Aorta (tissue), 5 donors: ENCODE results near the gene EPN3. TPM values are rescaled to one million over a fixed set of nuclear protein-coding genes. Genes with fewer than 3 reads are reported as not detected.

ENCODE experiments used
- ATAC-seq: fragments of 200-7000 bp; cut with Tn5 transposase; one replicate; pipeline ENCODE4 v1.9.1; 2022; ENCODE audit warnings: moderate library complexity; ENCODE audit not compliant: low FRiP score
- DNase-seq, 2 donors: peaks; one replicate each; pipeline ENCODE4 v3.0.0-alpha.2; 2020
- H3K27ac ChIP-seq, 2 donors: one replicate each; pipeline ENCODE4 v1.5.1; 2013; ENCODE audit warnings: low read length in 2 of 2, mild to moderate bottlenecking in 2 of 2, moderate library complexity in 2 of 2, control low read depth in 1 of 2, inconsistent platforms in 1 of 2, low read depth in 1 of 2
- H3K27me3 ChIP-seq, 2 donors: one replicate each; pipeline ENCODE4 v1.6.1; 2013; ENCODE audit warnings: control low read depth in 1 of 2, low read length in 1 of 2, mild to moderate bottlenecking in 1 of 2, moderate library complexity in 1 of 2; ENCODE audit not compliant: insufficient read depth in 2 of 2, control insufficient read depth in 1 of 2
- H3K36me3 ChIP-seq, 2 donors: one replicate each; pipeline ENCODE4 v1.6.1; 2013; ENCODE audit warnings: control low read depth in 1 of 2, low read length in 1 of 2, mild to moderate bottlenecking in 1 of 2; ENCODE audit not compliant: insufficient read depth in 2 of 2, control insufficient read depth in 1 of 2
- H3K4me1 ChIP-seq, 2 donors: one replicate each; pipeline ENCODE4 v1.6.1; 2013; ENCODE audit warnings: low read length in 2 of 2, control low read depth in 1 of 2, mild to moderate bottlenecking in 1 of 2, moderate library complexity in 1 of 2; ENCODE audit not compliant: insufficient read depth in 2 of 2, control insufficient read depth in 1 of 2
- H3K4me3 ChIP-seq, 2 donors: one replicate each; pipeline ENCODE4 v1.5.1; 2013; ENCODE audit warnings: low read length in 2 of 2, control low read depth in 1 of 2, mild to moderate bottlenecking in 1 of 2
- H3K9me3 ChIP-seq: one replicate; pipeline ENCODE4 v1.6.1; 2013; ENCODE audit warnings: mild to moderate bottlenecking, low read length; ENCODE audit not compliant: control insufficient read depth
- WGBS, 2 donors: extraction: QIAGEN DNeasy Blood & Tissue Kit; methylation state at CpG; one replicate each; pipeline ENCODE4 v1.1.7; 2013; 5-methylcytosine and 5-hydroxymethylcytosine counted together
- intact Hi-C, 2 donors: fragments of 100-400 bp; cut with DNase I; formaldehyde crosslinking; loops; one replicate each; pipeline versions ENCODE4 v1.14.2 to v1.15.0; 2022
- polyA plus RNA-seq, 2 donors: library from polyadenylated mRNA; stranded (reverse); fragments of 200-250 nt; gene quantifications; one replicate each; pipeline ENCODE4 v1.2.3, GENCODE V29; 2013
- total RNA-seq, 2 donors: library from RNA; stranded (reverse); fragmentation: NEBNext Ultra II Directional; extraction: Animal tissue kit (Norgen Biotek cat#: 25700); gene quantifications; one replicate each; pipeline ENCODE4 v1.2.1, GENCODE V29; 2021
- donor health status: healthy with polysubstance abuse.
- donor health status: Bipolar disorder and iron deficiency.
- donor health status: DM: no; HTN: no; CAD: no.
- donor health status: DM: no; HTN: no; CAD: no.
- donor health status: DM: yes; HTN: yes; CAD: no.

The EPN3 gene
- total and polyA plus RNA-seq, 4 donors, result 1.5 to 1.9 TPM; not detected in 2

- no peak for ATAC-seq
- Histone ChIP-seq H3K36me3 (no peaks in the 10 kb centered on the region), H3K4me1 (no peaks in the 10 kb centered on the region), H3K27ac (no peak overlapping the region), H3K27me3 (no peaks in the 10 kb centered on the region), H3K9me3 (no peaks in the 10 kb centered on the region), H3K4me3 (no peak overlapping the region)
- intact Hi-C loops, result loop anchor here (5.0 to 10.0 kb wide), 3 partner anchors 133 to 395 kb away; no protein-coding TSS in a partner anchor
- 83 to 90% methylated on average over 19 of the region's 19 CpGs for WGBS, 2 donors
- no peak for DNase-seq
Measured at GRCh38 chr17:50549256-50549941, 16.9 kb downstream of the EPN3 start.

GRCh38 chr17:50549969-50550368 is 17.4 kb downstream of the EPN3 start:
- H3K4me3 ChIP-seq, result no peak overlapping the region
- WGBS, 2 donors, result 91 to 93% methylated on average over 11 of the region's 11 CpGs
- intact Hi-C loops, result loop anchor here (2.0 to 10.0 kb wide), 6 partner anchors 77 to 395 kb away; no protein-coding TSS in a partner anchor
- no peaks in the 10 kb centered on the region for H3K4me1 ChIP-seq
- ATAC-seq, result no peak
- H3K9me3 ChIP-seq, result no peaks in the 10 kb centered on the region
- DNase-seq, result no peak
- no peak overlapping the region for H3K27ac ChIP-seq
- no peaks in the 10 kb centered on the region for H3K27me3 ChIP-seq
- H3K36me3 ChIP-seq, result no peaks in the 10 kb centered on the region

GRCh38 chr17:50550661-50551432 is 18.3 kb downstream of the EPN3 start:
- Histone ChIP-seq H3K36me3 (peaks cover 0 to 2% of the 10 kb centered on the region in 2 donors), H3K4me1 (no peaks in the 10 kb centered on the region), H3K4me3 (no peak overlapping the region), H3K27me3 (no peaks in the 10 kb centered on the region), H3K27ac (no peak overlapping the region), H3K9me3 (no peaks in the 10 kb centered on the region)
- ATAC-seq (peak; percentile 80), DNase-seq (peak; percentile 90 to 92)
- intact Hi-C loops, result loop anchor here (2.0 to 5.0 kb wide), 3 partner anchors 76 to 146 kb away; no protein-coding TSS in a partner anchor
- 46% methylated on average over 32 of the region's 32 CpGs for WGBS, 2 donors

GRCh38 chr17:50551433-50551815 is 18.9 kb downstream of the EPN3 start:
- Histone ChIP-seq H3K27ac (no peak overlapping the region), H3K9me3 (no peaks in the 10 kb centered on the region), H3K27me3 (no peaks in the 10 kb centered on the region), H3K4me3 (no peak overlapping the region), H3K36me3 (peaks cover 0 to 2% of the 10 kb centered on the region in 2 donors), H3K4me1 (no peaks in the 10 kb centered on the region)
- 87 to 91% methylated on average over 8 of the region's 8 CpGs for WGBS, 2 donors
- DNase-seq (no peak), ATAC-seq (no peak)
- intact Hi-C loops, result loop anchor here (2.0 to 5.0 kb wide), 3 partner anchors 75 to 146 kb away; no protein-coding TSS in a partner anchor

- DNase-seq (no peak), ATAC-seq (no peak)
- WGBS, 2 donors, result 86 to 94% methylated on average over 12 of the region's 12 CpGs
- no peaks in the 10 kb centered on the region for H3K4me1 ChIP-seq
- no peak overlapping the region for H3K27ac ChIP-seq
- H3K9me3 ChIP-seq, result no peaks in the 10 kb centered on the region
- H3K27me3 ChIP-seq, result no peaks in the 10 kb centered on the region
- no peak overlapping the region for H3K4me3 ChIP-seq
- peaks cover 0 to 2% of the 10 kb centered on the region in 2 donors for H3K36me3 ChIP-seq
- intact Hi-C loops, result loop anchor here (2.0 to 5.0 kb wide), 3 partner anchors 75 to 145 kb away; no protein-coding TSS in a partner anchor
Measured at GRCh38 chr17:50551884-50552283, 19.3 kb downstream of the EPN3 start.

- WGBS, 2 donors, result 94 to 96% methylated on average over 17 of the region's 17 CpGs
- intact Hi-C loops, result loop anchor here in 1 of 2 donors (5.0 kb wide), 1 partner anchor 143 kb away; no protein-coding TSS in a partner anchor
- H3K27ac ChIP-seq, result no peak overlapping the region
- ATAC-seq (no peak), DNase-seq (no peak)
- H3K36me3 ChIP-seq, result peaks cover 0 to 2% of the 10 kb centered on the region in 2 donors
- no peaks in the 10 kb centered on the region for H3K4me1 ChIP-seq
- no peaks in the 10 kb centered on the region for H3K9me3 ChIP-seq
- no peak overlapping the region for H3K4me3 ChIP-seq
- no peaks in the 10 kb centered on the region for H3K27me3 ChIP-seq
Measured at GRCh38 chr17:50554201-50554600, 21.7 kb downstream of the EPN3 start.

GRCh38 chr17:50556803-50557202 is 24.3 kb downstream of the EPN3 start:
- no peak for ATAC-seq
- Histone ChIP-seq H3K4me3 (no peak overlapping the region), H3K9me3 (no peaks in the 10 kb centered on the region), H3K4me1 (peaks cover 0 to 2% of the 10 kb centered on the region in 2 donors), H3K36me3 (peaks cover 0 to 2% of the 10 kb centered on the region in 2 donors), H3K27ac (no peak overlapping the region), H3K27me3 (no peaks in the 10 kb centered on the region)
- DNase-seq, result no peak
- intact Hi-C loops, result no loop called here
- WGBS, 2 donors, result 48 to 55% methylated on average over 4 to 5 of the region's 5 CpGs

- Histone ChIP-seq H3K9me3 (no peaks in the 10 kb centered on the region), H3K36me3 (peaks cover 0 to 2% of the 10 kb centered on the region in 2 donors), H3K27me3 (no peaks in the 10 kb centered on the region), H3K27ac (no peak overlapping the region), H3K4me1 (peaks cover 0 to 2% of the 10 kb centered on the region in 2 donors), H3K4me3 (no peak overlapping the region)
- intact Hi-C loops, result no loop called here
- ATAC-seq, result no peak
- 92 to 93% methylated on average over 4 of the region's 4 CpGs for WGBS, 2 donors
- DNase-seq, result no peak
Measured at GRCh38 chr17:50557630-50558029, 25.1 kb downstream of the EPN3 start.
